ENCODE data around the gene UNC80.

- no peak for TF ChIP-seq POLR2A (IDR thresholded peaks at IDR 0.05)
- TF ChIP-seq CTCF (IDR thresholded peaks at IDR 0.05 in 8 of 11, conservative IDR thresholded peaks at IDR 0.05 in 3 of 11), result no peak
Observed at GRCh38 chr2:209974576-209974975, 202.9 kb downstream of the UNC80 start.
